Head of caudate nucleus (tissue), 42 donors: Measurements from ENCODE around the gene TRAPPC2L.
A peak's percentile ranks its signal among the peaks of the same experiment; 100 is the strongest.

Source experiments
- DNase-seq, 42 donors: peaks; one replicate each; pipeline versions ENCODE4 v3.0.0 to v3.0.0-alpha.2; 2020 to 2021; ENCODE audit warnings: mixed read lengths in 7 of 42
- intact Hi-C: fragments of 100-400 bp; cut with DNase I; formaldehyde crosslinking; loops from one replicate; pipeline ENCODE4 v1.15.0; 2022

TRAPPC2L gene

DNA sequence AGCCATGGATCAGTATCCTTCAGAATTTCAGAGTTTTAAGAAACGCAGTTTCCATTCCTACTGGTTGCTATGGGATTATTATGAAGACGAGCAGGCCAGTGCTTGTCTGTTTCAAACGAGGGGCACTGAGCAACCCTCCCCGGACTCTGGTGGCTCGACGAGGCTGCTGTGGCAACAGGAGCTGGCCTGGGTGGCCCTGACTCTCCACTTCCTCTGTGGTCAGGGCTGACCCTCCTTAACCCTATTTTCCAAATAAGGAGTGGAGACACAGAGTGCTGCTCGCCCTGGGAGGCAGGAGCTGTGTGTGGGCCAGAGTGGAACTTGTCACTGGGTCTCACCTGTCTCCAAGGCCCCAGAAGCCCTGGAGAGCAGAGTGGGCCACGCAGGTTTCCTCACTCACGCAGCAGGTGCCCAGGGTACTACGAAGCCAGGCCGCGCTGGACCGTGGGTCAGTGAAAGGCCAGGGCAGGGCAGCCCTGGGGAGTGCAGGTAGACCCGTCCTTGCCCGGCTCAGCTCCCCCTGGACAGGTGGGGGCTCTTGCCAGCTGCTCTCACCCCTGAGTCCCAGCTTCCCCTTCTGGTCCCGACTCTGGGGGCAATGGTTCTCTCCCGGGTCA is 3.5 kb upstream of the TRAPPC2L start:
- intact Hi-C loops, result no loop called here
- peak in 2 of 42 donors; percentile 24 to 32 for DNase-seq

DNA sequence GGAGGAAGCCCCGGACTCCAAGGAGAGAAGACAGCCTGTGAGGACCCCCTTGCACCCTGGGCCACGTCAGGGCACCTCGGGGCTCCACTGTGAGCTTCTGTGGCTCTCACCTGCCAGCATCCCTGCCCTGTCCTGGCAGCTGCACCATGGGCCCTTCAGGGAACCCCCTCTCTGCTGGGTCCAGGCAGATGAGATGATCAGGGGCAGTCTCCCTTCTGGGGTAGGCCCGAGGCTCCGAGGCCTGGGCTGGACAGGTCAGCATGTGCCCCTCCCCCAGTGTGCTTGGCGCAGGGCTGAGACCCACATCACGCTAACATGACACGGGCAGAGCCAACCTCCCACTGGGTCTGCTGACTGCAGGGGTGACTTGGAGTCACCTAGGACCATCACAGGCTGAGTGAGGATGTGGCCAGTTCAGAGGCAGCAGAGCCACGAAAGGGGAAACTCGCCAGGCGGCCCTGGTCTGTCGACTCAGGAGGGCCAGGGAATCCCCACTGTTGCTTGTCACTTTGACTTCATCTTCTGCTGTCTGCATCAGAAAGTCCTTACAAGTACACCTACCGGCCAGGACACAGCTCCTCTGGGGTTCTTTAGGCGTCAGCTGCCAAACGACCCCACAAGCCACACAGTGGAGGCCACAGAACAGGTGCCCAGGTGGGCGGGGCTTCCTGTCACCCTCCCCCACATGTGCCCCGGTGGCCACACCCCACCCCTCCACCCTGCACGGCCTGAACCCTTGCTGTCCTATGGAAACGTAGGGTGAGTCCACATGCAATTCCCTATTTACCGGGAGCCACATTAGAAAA is 2.4 kb upstream of the TRAPPC2L start:
- intact Hi-C loops, result loop anchor here (5.0 kb wide), 1 partner anchor 42 kb away; the partner anchor contains the start of gene APRT
- no peak for DNase-seq

DNA sequence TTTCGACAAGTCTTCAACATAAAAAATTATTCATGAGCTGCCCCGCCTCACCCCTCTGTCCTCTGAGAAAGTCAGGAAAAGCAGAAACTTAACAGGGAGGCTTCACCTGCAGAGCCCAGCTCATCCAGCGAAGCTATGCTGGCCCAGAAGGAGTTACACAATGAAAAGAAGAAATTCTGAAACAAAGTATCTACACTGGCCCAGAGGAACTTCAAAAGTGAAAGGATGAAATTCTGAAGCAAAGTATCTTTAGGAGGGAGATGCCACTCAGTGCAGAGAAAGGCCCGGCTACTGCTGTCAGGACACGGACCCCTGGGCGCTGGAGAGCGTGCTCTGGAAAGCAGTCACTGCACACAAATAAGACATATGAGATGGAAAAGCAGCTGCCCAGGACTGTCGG is 1.8 kb upstream of the TRAPPC2L start:
- intact Hi-C loops, result loop anchor here (5.0 kb wide), 1 partner anchor 43 kb away; the partner anchor contains the start of gene APRT
- DNase-seq, result no peak

DNA sequence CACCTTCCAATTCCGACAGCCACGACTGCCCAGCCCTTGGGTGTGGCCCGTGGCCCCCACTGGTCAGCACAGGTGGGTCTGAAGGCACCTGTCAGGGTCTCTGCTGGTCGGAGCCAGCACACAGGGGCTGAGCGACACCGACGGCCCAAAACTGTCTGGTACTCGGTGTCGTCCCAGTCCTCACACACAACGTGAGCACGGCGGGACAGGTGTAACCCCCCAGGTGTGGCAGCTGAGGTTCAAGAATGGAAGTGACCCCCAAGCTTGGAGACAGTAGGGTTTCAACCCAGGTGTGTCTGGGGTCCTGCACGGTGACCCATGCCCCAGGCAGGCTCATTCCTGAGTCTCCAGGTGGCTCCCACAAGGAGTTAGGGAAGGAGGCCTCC is 1.2 kb upstream of the TRAPPC2L start:
- intact Hi-C loops, result loop anchor here (5.0 kb wide), 1 partner anchor 43 kb away; the partner anchor contains the start of gene APRT
- peak in 1 of 42 donors; percentile 17 for DNase-seq

DNA sequence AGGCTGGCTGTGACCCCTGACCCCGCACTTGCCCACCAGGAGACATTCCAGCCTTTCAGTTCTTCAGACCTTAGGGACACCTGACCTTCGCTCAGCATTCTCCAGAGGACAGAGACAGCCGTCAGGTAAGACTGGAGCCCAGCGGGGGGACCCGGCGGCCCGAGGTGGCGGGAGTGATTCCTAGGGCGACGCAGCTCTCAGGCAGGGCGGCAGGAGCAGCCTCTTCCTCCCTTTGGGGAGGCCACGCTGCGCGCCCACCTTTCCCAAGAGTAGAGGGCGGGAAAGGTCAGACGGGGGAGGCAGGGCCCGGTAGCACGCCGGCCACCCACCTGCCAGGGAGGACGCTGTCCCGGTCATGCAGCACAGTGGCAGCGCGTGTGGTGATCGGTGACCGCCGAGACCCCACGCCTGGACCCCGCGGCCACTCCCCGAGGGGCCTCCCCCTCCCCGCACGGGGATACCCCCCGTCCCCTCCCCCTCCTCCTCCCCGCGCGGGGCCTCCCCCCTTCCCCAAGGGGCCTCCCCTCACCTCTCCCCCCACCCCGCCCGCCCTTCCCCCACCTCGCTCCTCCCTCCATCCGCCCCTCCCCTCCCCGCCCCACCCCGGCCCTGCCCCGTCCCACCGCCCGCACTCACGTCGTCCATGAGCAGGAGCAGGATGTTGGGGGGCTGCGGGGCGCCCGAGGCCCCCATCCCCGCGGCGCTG is 652 bp upstream of the TRAPPC2L start:
- DNase-seq, result peak in 9 of 42 donors; percentile 13 to 42 (median 24)
- intact Hi-C loops, result loop anchor here (5.0 kb wide), 1 partner anchor 44 kb away; the partner anchor contains the start of gene APRT

DNA sequence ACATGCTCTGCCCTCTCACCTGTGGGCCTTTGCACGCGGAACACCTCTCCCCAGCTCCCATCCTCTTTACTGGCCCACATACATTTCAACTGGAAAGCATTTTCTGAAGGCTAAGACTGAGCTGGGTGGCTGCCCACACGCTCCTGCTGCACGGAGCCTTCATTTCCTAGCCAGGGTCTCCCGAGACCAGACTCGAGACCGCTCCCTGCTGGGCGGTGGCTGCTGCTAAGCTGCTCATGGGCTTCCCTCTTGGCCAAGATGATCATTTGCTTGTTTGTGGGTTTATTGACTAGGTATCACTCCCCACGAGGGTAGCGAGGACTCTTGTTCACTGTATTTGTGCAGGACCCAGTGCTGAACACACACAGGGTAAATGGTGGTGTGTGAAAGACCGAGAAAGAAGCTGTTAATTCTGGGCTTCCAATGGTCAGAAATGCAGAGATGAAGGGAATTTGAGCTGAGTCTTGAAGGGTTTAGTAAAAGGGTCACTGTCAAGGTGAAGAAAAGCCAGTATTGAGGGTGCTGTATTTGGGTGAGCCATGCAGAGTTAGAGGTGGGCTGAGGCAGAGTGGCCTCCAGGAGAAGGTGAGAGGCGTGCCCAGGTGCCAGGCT is 907 bp downstream of the TRAPPC2L start:
- DNase-seq, result peak; percentile 69 to 92 (median 83)
- intact Hi-C loops, result loop anchor here (5.0 kb wide), 1 partner anchor 46 kb away; the partner anchor contains the start of gene APRT

DNA sequence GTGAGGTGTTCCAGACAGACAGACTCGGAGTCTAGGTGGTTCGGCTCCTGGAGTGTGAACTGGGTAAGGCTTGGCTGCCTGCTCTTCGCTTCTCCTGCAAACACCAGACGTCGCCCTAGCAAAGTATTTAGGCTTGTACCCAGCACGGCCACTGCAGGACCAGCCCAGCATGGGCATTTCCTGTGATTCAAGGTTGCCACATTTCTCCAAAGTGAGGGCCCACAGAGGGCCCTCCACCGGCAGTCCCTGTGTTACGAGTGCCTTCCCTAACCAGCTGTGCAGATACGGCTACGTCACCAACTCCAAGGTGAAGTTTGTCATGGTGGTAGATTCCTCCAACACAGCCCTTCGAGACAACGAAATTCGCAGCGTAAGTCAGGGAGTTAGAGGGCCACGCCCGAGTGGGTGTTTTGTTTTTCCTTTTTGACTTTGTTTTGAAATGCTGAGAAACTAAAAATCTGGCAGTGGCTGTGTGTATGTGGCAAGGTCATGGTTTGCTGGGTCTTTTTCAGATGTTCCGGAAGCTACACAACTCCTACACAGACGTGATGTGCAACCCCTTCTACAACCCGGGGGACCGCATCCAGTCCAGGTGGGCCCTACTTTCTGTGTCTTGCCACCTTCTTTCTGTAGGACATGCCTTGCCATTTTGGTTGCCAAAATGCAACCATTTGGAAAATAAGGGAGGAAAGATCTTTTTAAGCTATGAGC is 2.6 kb downstream of the TRAPPC2L start:
- intact Hi-C loops, result loop anchor here (5.0 kb wide), 1 partner anchor 47 kb away; the partner anchor contains the start of gene APRT
- no peak for DNase-seq

DNA sequence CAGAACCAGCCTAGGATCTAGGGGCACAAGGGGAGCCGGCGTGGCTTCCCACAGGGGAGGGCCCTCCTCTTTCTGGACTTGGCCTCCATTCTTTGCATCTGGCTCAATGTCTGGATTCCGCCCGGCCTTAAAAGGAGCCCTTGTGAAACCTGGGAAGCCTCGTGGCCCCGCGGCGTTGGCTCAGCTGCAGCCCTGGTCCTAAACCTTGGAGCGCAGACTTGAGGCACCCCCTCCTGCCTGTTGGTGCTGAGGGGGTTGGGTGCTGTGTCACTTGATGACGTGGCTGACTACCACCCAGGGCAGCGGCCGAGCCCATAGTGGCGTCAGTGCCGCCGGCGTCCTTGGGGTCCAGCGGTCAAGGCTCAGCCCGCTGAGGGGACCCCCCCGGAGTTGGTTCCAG is 4.4 kb downstream of the TRAPPC2L start:
- intact Hi-C loops, result no loop called here
- no peak for DNase-seq

DNA sequence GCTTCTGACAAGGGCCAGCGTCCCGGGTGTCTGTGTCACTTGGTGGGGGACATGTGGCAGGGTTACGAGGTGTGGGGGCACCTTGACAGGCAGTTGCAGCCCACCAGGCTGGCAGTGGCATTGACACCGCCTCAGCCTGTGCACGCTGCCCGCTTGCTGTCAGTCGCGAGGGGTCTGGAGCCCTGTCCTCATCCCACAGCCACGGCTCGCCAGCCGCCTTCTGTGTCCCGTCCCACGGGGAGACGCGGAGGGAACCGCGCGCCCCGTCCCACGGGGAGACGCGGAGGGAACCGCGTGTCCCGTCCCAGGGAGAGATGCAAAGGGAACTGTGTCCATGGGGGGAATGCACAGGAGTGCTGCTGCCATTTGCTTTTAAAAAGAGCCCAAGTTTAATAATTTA is 6.0 kb downstream of the TRAPPC2L start:
- intact Hi-C loops, result no loop called here

DNA sequence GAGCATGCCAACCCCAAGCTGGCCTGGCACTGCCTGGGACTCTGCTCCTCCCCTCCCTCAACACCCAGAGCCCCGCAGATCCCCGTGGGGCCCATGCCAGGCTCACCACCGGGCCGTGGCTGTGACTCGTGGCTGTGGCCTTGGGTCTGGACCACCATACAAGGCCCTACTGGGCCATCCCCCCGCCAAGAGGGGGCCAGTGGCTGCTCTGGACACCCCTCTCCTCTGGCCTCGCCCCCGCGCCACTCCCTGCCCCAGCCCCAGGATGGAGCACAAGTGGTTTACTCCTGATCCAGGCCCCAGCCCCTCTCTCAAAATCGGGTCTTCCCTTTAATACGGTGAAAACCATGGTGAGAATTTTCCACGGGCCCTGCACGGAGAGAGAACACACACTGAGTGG is 6.5 kb downstream of the TRAPPC2L start:
- intact Hi-C loops, result no loop called here
- no peak for DNase-seq

More for the DNA sequence above, 6.0 kb downstream of the TRAPPC2L start:
- DNase-seq, result no peak

DNA sequence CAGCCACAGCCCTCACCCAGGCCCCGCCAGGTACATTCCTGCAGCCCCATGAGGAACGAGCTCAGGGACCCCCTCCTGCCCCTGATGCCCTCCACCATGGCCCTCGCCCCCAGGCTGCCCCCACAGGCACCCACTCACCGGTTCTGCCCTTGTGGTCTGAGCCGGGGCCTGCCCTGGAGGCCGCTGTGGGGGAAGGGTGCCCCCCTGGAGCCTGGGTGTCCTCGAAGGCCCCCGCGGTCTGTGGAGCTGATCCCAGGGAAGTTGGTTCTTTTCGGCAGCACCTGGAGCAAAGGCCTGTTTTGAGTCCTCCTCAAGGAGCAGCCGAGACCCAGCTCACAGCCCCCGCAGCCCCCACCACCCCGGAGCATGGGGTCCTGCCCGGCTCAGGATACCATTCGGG is 7.2 kb downstream of the TRAPPC2L start:
- DNase-seq, result no peak
- intact Hi-C loops, result no loop called here

DNA sequence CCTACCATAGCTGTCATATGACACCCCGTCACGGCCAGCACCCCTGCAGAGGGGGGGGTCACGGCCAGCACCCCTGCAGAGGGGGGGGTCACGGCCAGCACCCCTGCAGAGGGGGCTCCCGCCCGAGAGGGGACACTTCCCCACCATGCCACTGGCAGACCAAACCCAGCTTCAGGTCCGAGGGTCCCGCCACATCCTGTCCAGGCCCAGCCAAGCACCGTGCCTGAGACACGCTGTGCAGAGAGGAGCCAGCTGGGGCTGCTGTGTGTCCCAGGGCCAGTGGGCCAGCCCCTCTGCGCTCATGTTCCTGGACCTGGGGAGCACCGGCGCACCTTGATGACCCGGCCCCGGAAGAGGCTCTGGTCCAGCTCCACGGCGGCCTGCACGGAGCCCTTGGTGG is 7.6 kb downstream of the TRAPPC2L start:
- intact Hi-C loops, result no loop called here
- no peak for DNase-seq

DNA sequence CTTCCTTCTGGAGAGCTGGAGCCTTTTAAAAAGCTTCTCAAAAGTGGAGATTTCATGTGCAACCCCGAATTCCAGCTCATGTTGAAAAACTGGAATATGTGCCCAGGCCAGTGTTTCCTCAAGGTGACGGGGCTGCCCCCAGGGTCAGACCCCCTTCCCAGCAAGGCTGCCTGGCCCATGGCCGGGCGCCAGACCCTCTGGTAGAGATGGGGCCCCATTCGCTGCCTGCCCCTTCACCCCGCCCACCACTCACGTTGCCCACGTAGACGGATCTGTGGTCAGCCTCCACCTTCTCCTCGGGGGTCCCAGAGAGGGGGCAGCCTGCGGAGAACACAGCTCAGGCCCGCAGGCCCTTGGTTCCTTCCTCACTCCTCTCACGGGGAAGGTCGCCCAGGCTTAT is 8.4 kb downstream of the TRAPPC2L start:
- intact Hi-C loops, result no loop called here
- DNase-seq, result no peak

DNA sequence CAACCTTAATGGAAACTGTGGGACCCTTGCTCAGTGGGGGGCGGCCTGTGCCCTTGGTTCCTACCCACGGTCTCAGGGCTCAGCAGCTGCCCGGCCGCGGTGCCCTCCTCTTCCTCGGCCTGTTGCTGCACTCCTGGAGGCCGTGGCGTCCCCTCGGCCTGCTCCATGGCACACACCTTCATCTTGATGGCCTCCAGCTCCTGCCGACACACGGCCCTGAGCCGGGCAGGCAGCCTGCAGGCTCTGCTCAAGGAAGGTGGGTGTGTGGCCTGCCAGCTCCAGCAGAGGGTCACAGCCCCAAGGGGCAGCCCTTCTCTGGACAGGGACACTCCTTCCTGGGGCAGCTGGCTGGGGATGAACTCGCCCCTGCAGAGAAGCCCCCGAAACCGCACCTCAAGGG is 8.8 kb downstream of the TRAPPC2L start:
- intact Hi-C loops, result no loop called here
- DNase-seq, result no peak

DNA sequence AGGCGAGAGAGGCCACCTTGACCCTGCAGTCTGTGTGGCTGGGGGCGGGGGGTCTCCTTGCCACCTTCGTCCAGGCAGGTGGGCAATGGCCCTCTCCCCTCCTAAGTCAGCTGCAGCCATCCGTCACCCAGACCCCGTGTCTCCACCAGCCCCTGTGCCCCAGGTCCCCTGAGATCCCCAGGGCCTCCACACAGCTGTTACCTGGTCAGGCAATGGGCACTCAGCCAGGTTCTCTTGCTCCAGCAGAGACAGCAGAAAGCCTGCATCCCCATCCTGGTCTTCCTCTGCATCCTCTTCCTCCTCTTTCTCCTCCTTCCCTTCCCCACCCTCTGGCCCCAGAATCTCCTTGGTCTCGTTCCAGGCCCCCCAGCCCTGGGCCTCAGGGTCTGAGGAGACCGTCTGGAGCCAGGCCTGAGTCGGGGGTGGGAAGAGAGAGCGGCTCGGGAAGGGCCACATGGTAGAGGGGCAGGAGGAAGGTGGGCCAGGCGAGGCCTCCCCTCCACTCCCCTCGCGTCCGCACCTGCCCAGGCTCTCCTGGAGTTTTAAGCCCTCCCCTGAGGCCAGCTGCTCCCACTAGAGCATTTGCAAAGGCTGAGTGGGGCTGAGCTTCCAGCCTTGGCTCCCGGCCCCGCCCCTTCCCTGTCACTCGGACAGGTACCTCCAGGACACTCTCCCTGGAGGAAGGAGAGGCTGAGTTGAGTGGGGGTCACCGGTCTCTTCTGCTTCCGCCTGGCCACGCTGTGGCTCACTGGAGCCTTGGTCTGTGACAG is 9.4 kb downstream of the TRAPPC2L start, which contains the start of gene PABPN1L:
Gene PABPN1L (minus strand): TSS at position 510 of the 770 bp plus-strand sequence. CDS start 54 bp downstream, at position 456.
- DNase-seq, result no peak
- intact Hi-C loops, result no loop called here

DNA sequence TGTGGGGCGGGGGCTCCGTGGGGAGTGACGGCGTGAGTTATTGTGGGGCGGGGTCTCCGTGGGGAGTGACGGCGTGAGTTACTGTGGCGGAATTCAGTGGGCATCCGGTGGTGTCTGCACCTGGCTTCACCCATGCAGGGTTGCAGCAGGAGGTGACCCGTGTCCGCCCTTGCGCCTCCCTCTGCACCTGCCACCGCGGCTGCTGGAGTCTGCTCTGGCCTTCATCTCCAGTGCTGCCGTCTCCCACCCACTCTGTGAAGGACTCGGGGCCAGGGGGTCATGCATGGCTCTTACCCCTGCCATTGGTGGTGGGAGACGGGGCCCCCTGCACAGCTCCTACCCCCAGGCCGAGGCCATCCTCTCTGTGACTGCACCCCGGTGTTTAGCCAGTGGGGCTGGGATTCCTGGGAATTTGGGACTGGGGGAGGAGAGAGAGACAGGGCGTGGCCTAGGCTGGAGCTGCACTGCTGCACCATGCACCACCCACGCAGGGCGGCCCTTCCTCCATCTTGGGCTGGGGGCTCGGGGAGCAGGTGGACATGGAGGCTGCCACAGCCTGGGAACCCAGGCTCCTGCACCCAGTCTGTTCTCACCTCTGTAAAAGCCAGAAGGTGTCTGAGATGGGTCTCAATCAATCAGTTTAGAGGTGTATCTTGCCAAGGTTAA is 10.8 kb downstream of the TRAPPC2L start:
- DNase-seq, result no peak
- intact Hi-C loops, result no loop called here

DNA sequence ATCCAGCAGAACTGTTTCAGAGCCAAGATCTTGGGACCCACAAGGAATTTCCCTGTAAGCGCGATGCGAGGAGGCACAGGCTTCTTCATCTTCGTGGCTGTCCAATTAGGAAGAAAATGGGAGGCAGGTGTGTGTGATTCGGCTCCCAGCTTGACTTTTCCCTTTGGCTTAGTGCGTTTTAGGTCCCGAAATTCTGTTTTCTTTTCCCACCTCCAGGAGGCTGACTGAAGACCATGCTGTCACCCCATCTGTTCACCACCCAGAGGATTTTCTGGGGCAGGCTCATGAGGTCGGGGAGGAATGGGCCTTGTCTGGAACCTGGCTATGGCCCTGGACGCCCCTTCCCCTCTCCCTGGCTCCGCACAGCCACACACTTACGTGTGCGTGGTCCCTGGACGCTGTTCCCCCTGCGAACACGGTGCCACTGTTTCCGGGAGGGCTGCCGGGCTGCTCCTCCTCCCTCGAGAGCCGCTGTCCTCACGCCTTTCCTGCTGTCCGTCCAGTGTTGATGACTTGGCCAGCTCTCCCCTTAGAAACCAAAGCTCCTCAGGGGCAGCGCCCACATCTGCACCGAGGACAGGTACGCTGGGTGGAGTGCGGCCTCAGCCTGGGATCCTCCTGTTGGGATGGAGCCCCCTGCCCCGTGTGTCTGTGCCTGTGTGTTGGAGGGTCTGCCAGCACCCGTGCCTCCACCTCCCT is 12.2 kb downstream of the TRAPPC2L start:
- intact Hi-C loops, result no loop called here
- no peak for DNase-seq
